ENCODE results near the gene BAD.
"Not testable (repeated sequence)": the region's sequence is repeated elsewhere in the genome, so short reads cannot be mapped to it uniquely, and the experiment has no call there.

Gene BAD

GRCh38 chr11:64314805-64315561 is 30.5 kb upstream of the BAD start:
- peak overlapping the region; percentile 100 for H3K27ac ChIP-seq
- ChIA-PET CTCF (interaction anchor here (0.6 kb wide), 1 partner anchor 31 kb away, joined by 3 read pairs; no protein-coding TSS in a partner anchor), POLR2A (ENCODE audit: low non-redundant PET) (no interaction called here)
- no peak for DNase-seq (ENCODE audit: low spot score)
- TF ChIP-seq, protein P1, sequence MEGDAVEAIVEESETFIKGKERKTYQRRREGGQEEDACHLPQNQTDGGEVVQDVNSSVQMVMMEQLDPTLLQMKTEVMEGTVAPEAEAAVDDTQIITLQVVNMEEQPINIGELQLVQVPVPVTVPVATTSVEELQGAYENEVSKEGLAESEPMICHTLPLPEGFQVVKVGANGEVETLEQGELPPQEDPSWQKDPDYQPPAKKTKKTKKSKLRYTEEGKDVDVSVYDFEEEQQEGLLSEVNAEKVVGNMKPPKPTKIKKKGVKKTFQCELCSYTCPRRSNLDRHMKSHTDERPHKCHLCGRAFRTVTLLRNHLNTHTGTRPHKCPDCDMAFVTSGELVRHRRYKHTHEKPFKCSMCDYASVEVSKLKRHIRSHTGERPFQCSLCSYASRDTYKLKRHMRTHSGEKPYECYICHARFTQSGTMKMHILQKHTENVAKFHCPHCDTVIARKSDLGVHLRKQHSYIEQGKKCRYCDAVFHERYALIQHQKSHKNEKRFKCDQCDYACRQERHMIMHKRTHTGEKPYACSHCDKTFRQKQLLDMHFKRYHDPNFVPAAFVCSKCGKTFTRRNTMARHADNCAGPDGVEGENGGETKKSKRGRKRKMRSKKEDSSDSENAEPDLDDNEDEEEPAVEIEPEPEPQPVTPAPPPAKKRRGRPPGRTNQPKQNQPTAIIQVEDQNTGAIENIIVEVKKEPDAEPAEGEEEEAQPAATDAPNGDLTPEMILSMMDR (conservative IDR thresholded peaks at IDR 0.05; ENCODE audit: low read depth), result no peak

- TF ChIP-seq, protein P1 (conservative IDR thresholded peaks at IDR 0.05; ENCODE audit: low read depth), result no peak
- peak overlapping the region; percentile 100 for H3K27ac ChIP-seq
- no peak for DNase-seq (ENCODE audit: low spot score)
- CTCF ChIA-PET, result interaction anchor here (0.6 to 0.9 kb wide), 2 partner anchors 13 to 31 kb away, joined by 3 read pairs; no protein-coding TSS in a partner anchor
- POLR2A ChIA-PET (ENCODE audit: low non-redundant PET), result no interaction called here
These were observed 29.8 kb upstream of the BAD start for GRCh38 chr11:64314146-64314804.

DNA sequence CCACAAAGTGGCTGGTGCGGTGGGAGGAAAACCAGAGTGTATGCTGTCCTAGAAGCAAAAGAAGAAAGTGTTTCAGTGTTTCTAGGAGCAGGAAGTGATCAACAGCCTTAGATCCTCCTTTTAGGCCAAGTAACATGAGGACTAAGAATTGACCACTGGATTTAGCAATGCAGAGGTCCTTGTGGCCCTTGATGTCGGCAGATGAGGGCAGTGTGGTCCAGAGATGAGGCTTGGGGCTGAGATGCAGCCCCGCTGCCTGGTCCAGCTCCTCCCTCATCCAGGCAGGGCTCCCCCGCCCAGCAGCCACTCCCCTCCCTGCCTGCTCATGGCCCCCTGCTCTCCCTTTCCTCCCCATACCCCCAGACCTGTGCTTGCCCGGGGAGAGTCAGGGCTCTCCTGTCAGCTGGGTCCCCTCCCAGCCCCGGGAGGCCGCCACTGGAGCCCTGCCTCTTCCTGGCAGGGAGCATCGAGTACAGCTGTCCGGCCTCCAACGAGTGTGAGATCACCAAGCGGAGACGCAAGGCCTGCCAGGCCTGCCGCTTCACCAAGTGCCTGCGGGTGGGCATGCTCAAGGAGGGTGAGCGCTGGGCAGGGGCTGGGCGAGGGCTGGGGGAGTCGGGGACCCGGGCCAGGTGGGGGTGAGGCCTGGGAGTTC is 29.2 kb upstream of the BAD start:
- TF ChIP-seq, protein P1 (conservative IDR thresholded peaks at IDR 0.05; ENCODE audit: low read depth), result no peak
- ChIA-PET POLR2A (ENCODE audit: low non-redundant PET) (no interaction called here), CTCF (interaction anchor here (0.6 to 0.9 kb wide), 2 partner anchors 12 to 62 kb away, joined by 3 read pairs; no protein-coding TSS in a partner anchor)
- H3K27ac ChIP-seq, result peak overlapping the region; percentile 100
- DNase-seq (ENCODE audit: low spot score), result no peak

DNA sequence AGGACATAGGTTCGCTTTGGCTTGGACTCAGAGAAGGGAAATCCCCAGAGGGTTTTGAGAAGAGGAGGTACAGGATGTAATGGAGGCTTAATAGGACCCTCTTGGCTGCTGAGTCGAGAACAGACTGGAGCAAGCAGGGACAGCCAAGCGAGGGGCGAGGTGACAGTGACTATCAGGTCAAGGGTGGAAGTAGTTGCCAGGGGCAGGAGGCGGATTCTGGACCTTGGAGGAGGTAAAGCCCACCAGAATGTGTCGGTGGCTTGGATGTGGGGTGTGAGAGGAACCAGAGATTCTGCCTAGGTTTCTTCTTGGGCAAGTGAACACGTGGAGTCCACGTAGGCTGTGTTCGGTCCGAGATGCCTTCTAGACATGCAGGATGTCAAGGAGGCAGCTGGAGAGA is 28.5 kb upstream of the BAD start:
- TF ChIP-seq, protein P1 (conservative IDR thresholded peaks at IDR 0.05; ENCODE audit: low read depth), result no peak
- no peak for DNase-seq (ENCODE audit: low spot score)
- peak overlapping the region; percentile 100 for H3K27ac ChIP-seq
- POLR2A ChIA-PET (ENCODE audit: low non-redundant PET), result no interaction called here
- CTCF ChIA-PET, result interaction anchor here (0.9 kb wide), 1 partner anchor 12 kb away, joined by 3 read pairs; no protein-coding TSS in a partner anchor

GRCh38 chr11:64307795-64308194 is 23.3 kb upstream of the BAD start:
- H3K27ac ChIP-seq, result peak overlapping the region; percentile 100
- ChIA-PET POLR2A (ENCODE audit: low non-redundant PET) (interaction anchor here (0.6 to 1.1 kb wide), 2 partner anchors 36 to 123 kb away, joined by 3 to 8 read pairs; no protein-coding TSS in a partner anchor), CTCF (interaction anchor here (0.7 kb wide), 1 partner anchor 41 kb away, joined by 4 read pairs; no protein-coding TSS in a partner anchor)
- DNase-seq (ENCODE audit: low spot score), result not testable (repeated sequence)

- ChIA-PET CTCF (interaction anchor here (0.6 to 0.9 kb wide), 5 partner anchors 25 to 116 kb away, joined by 3 to 6 read pairs (median 4); no protein-coding TSS in a partner anchor), POLR2A (ENCODE audit: low non-redundant PET) (interaction anchor here (0.6 to 1.1 kb wide), 2 partner anchors 35 to 122 kb away, joined by 3 to 8 read pairs; no protein-coding TSS in a partner anchor)
- TF ChIP-seq, protein P1 (conservative IDR thresholded peaks at IDR 0.05; ENCODE audit: low read depth), result no peak
These were observed 22.6 kb upstream of the BAD start for GRCh38 chr11:64306876-64307622.

More at GRCh38 chr11:64306876-64307622, 22.6 kb upstream of the BAD start:
- H3K27ac ChIP-seq, result peak overlapping the region; percentile 100
- DNase-seq (ENCODE audit: low spot score), result no peak

All from RWPE1 (cell line).